ENCODE data around the gene POLR2F. TPM values are rescaled to one million over a fixed set of nuclear protein-coding genes. Genes with fewer than 3 reads are reported as not detected.
"Not testable (repeated sequence)": the region's sequence is repeated elsewhere in the genome, so short reads cannot be mapped to it uniquely, and the experiment has no call there.

POLR2F gene
- total RNA-seq, 1 donor from 2014 or later: 99.6 TPM

DNA sequence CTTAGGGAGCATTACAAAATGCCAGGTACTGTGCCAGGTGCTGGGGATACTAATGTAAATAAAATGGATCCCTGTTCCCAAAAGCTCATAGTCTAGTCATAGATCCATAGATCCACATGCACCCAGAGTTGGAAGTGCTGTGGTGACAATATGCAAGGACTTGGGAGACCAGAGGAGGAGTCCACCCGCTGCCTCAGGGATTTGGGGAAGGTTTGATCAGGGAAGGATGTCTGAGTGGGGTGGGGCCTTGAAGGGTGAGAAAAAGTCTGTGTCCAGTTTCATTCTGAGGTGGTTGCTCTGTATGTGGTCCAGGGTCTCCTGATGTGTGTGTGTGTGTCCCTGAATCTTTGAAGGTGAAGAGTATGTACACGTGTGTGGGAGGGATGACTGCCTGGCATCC, 21.7 kb downstream of the POLR2F start:
- TF ChIP-seq, protein P1, sequence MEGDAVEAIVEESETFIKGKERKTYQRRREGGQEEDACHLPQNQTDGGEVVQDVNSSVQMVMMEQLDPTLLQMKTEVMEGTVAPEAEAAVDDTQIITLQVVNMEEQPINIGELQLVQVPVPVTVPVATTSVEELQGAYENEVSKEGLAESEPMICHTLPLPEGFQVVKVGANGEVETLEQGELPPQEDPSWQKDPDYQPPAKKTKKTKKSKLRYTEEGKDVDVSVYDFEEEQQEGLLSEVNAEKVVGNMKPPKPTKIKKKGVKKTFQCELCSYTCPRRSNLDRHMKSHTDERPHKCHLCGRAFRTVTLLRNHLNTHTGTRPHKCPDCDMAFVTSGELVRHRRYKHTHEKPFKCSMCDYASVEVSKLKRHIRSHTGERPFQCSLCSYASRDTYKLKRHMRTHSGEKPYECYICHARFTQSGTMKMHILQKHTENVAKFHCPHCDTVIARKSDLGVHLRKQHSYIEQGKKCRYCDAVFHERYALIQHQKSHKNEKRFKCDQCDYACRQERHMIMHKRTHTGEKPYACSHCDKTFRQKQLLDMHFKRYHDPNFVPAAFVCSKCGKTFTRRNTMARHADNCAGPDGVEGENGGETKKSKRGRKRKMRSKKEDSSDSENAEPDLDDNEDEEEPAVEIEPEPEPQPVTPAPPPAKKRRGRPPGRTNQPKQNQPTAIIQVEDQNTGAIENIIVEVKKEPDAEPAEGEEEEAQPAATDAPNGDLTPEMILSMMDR (conservative IDR thresholded peaks at IDR 0.05): no peak
- Mint-ChIP-seq H3K4me3 (no peak overlapping the region), H3K36me3 (peaks cover 12% of the 10 kb centered on the region), H3K4me1 (ENCODE audit: unreplicated experiment) (peaks cover 13% of the 10 kb centered on the region), H3K27ac (no peak overlapping the region), H3K27me3 (no peaks in the 10 kb centered on the region), H3K9me3 (no peaks in the 10 kb centered on the region)
- no peak for DNase-seq (ENCODE audit: extremely low spot score, unreplicated experiment)

DNA sequence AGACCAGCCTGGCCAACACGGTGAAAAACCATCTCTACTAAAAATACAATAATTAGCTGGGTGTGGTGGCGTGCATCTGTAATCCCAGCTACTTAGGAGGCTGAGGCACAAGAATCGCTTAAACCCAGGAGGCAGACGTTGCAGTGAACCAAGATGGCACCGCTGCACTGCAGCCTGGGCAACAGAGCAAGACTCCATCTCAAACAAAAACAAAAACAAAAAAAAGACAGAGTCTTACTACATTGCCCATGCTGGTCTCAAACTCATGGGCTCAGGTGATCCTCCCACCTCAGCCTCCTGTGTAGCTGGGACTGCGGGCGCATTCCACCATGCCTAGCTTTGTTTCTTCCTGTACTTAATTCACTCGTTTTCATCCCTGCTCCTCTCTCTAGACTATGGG, 22.5 kb downstream of the POLR2F start:
- H3K4me1 Mint-ChIP-seq (ENCODE audit: unreplicated experiment); H3K9me3 Mint-ChIP-seq; H3K4me3 Mint-ChIP-seq; H3K27me3 Mint-ChIP-seq; DNase-seq (ENCODE audit: extremely low spot score, unreplicated experiment); H3K27ac Mint-ChIP-seq: not testable (repeated sequence)
- peaks cover 12% of the 10 kb centered on the region for H3K36me3 Mint-ChIP-seq

DNA sequence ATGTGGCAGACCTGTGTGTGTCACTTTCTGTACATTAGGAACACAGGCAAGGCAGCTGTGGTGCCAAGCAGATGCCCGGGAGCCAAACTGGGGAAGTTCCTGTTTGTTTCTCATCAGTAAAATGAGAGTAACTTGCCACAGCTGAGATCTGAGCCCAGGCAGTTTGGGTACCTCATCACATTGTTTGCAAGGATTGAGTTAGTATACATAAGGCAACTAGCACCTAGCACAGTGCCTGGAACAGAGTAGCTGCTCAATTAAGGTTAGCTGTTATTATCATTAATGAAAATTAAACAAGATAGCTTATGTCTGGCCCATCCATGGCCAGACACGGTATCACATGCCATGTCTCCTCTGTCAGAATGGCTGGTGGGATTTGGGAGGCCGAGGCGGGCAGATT, 23.0 kb downstream of the POLR2F start:
- Mint-ChIP-seq H3K4me1 (ENCODE audit: unreplicated experiment) (peaks cover 5% of the 10 kb centered on the region), H3K4me3 (no peak overlapping the region), H3K36me3 (peaks cover 12% of the 10 kb centered on the region), H3K27ac (no peak overlapping the region), H3K27me3 (peaks cover 11% of the 10 kb centered on the region), H3K9me3 (no peaks in the 10 kb centered on the region)
- TF ChIP-seq, protein P1 (conservative IDR thresholded peaks at IDR 0.05): no peak
- no peak for DNase-seq (ENCODE audit: extremely low spot score, unreplicated experiment)

DNA sequence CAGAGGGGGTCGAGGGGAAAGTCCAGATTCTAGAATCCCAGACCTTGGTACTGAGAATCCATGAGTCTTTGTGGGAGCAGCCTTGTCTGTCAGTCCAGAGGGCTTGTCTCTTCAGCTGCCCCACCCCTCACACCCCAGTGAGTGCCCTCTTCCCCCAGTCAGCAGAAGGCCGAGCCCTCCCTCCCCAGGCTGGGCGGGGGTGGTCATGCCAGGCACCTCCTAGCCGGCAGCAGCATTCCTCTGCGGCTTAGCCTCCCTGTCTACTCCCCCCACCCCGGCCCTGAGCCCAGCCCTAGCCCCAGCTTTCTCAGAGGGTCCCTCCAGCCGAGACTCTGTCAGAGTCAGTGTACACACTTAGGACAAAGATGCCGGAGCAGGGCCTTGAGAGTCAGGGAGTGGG, 26.3 kb downstream of the POLR2F start:
- no peaks in the 10 kb centered on the region for H3K4me1 Mint-ChIP-seq (ENCODE audit: unreplicated experiment)
- no peaks in the 10 kb centered on the region for H3K9me3 Mint-ChIP-seq
- H3K36me3 Mint-ChIP-seq: peaks cover 11% of the 10 kb centered on the region
- no peak for DNase-seq (ENCODE audit: extremely low spot score, unreplicated experiment)
- TF ChIP-seq, protein P1 (conservative IDR thresholded peaks at IDR 0.05): no peak
- peaks cover 37% of the 10 kb centered on the region for H3K27me3 Mint-ChIP-seq
- no peak overlapping the region for H3K27ac Mint-ChIP-seq
- no peak overlapping the region for H3K4me3 Mint-ChIP-seq

DNA sequence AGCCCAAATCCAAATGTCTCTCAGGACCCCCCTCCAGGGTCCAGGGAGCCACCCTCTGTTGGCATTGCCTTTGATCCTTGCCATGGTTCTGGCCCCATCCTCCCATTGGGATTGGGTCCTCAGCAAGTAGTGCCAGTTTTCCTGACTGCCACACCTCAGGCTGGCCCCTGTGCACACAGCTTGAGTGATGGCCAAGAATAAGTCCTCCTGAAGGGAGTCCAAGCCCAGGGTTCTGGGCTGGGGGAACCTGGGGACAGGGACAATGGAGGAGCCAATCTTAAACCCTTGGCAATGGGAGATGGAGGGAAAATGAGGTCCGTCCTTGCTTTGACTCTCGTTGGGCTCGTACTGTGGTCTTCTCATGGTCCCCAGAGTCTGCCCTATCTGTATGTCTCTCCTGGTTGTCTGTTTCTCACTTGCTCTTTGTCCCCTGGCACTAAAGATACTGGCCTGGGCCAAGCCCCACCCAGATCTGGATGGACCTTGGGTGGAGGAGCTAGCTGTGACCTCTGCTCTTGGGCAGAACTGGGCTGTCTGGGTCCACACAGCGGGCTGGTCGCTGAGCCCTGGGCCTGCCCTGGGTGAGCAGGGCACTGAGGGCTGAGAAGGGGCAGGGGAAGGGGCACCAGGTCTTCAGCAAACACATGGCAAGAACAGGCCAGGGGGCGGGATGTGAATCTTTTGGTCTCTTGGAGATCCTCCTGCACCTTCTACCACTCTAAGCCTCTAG, 27.9 kb downstream of the POLR2F start:
- no peaks in the 10 kb centered on the region for H3K4me1 Mint-ChIP-seq (ENCODE audit: unreplicated experiment)
- TF ChIP-seq, protein P1 (conservative IDR thresholded peaks at IDR 0.05): no peak
- no peak for DNase-seq (ENCODE audit: extremely low spot score, unreplicated experiment)
- H3K27me3 Mint-ChIP-seq: peaks cover 44% of the 10 kb centered on the region
- H3K36me3 Mint-ChIP-seq: peaks cover under 1% of the 10 kb centered on the region
- H3K27ac Mint-ChIP-seq: no peak overlapping the region
- peak overlapping the region; percentile 17 for H3K4me3 Mint-ChIP-seq
- no peaks in the 10 kb centered on the region for H3K9me3 Mint-ChIP-seq

DNA sequence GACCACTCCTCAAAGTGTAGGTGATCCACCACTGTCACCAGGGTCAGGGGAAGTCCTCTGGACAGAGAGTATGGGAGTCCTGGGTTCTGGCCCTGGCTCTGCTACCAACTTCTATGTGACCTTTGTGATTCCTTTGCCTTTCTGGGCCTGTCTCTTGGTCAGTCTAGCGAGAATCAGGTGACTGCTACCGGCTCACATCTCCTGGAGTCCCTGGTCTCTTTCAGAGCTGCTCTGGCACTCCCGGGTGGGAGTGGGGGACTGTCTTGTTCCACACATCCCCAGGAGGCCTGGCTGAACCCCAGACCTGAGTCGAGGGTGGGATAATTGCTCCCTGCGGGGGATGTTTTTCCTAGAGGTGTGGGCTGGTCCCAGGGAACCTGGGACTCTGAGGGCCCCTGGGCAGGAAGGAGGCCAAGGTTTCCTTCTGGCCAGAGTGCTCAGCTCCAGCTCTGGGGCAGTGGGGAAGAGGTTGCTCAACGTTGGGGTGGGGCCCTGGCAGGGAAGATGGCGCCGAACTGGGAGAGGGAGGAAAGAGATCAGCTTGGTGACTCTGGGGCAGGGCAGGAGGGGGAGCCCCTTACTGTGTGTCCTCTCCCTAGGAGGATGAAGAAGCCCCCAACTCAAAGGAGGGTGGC, 28.8 kb downstream of the POLR2F start:
- H3K9me3 Mint-ChIP-seq: no peaks in the 10 kb centered on the region
- no peak for DNase-seq (ENCODE audit: extremely low spot score, unreplicated experiment)
- no peak overlapping the region for H3K4me3 Mint-ChIP-seq
- no peaks in the 10 kb centered on the region for H3K4me1 Mint-ChIP-seq (ENCODE audit: unreplicated experiment)
- no peaks in the 10 kb centered on the region for H3K36me3 Mint-ChIP-seq
- no peak overlapping the region for H3K27ac Mint-ChIP-seq
- TF ChIP-seq, protein P1 (conservative IDR thresholded peaks at IDR 0.05): no peak
- peaks cover 44% of the 10 kb centered on the region for H3K27me3 Mint-ChIP-seq
